Keratinocyte (primary cell): ENCODE data around the gene POLA1. TPM values are rescaled to one million over a fixed set of nuclear protein-coding genes. Genes with fewer than 3 reads are reported as not detected.
"Not testable (repeated sequence)": the region's sequence is repeated elsewhere in the genome, so short reads cannot be mapped to it uniquely, and the experiment has no call there.

Source experiments
- DNase-seq: peaks from one replicate; pipeline ENCODE4 v3.0.0-alpha.2; 2011; ENCODE audit warnings: low read depth, missing footprints, low spot score
- FAIRE-seq: peaks from 2 replicates; lab custom pipeline; 2011; peaks lifted over from hg19 to GRCh38; lab: Jason Lieb, UNC
- H2AFZ ChIP-seq: 2 replicates; pipeline ENCODE4 v1.6.0; 2012; ENCODE audit warnings: low read length, control low read depth, inconsistent platforms; ENCODE audit not compliant: control insufficient read depth
- H3K27ac ChIP-seq: 2 replicates; pipeline ENCODE4 v1.5.1; 2011; ENCODE audit warnings: low read length; ENCODE audit not compliant: control insufficient read depth, insufficient read depth
- H3K27me3 ChIP-seq: 3 replicates; pipeline ENCODE4 v1.6.0; 2011; ENCODE audit warnings: low read length; ENCODE audit not compliant: control insufficient read depth, insufficient read depth; ENCODE audit errors: extremely low read depth
- H3K36me3 ChIP-seq, 2 experiments: 2 replicates in 1 of 2; 3 replicates in 1 of 2; pipeline ENCODE4 v1.5.1; 2011; ENCODE audit warnings: low read length in 2 of 2, mild to moderate bottlenecking in 1 of 2; ENCODE audit not compliant: control insufficient read depth in 2 of 2, insufficient read depth in 2 of 2; ENCODE audit errors: extremely low read depth in 1 of 2
- H3K4me1 ChIP-seq: 3 replicates; pipeline ENCODE4 v1.5.1; 2011; ENCODE audit warnings: low read length; ENCODE audit not compliant: control insufficient read depth, insufficient read depth; ENCODE audit errors: extremely low read depth
- H3K4me2 ChIP-seq: 3 replicates; pipeline ENCODE4 v1.6.0; 2011; ENCODE audit warnings: low read depth, low read length; ENCODE audit not compliant: control insufficient read depth, insufficient read depth; ENCODE audit errors: extremely low read depth
- H3K4me3 ChIP-seq, 3 experiments: fragments of 200-600 bp in 1 of 3; sonication (generic) in 1 of 3; 2 replicates in 2 of 3; 3 replicates in 1 of 3; pipeline ENCODE4 v1.5.1; 2011 to 2016; ENCODE audit warnings: low read length in 3 of 3, mild to moderate bottlenecking in 3 of 3, control low read depth in 2 of 3, inconsistent platforms in 1 of 3, low read depth in 1 of 3, mixed read lengths in 1 of 3, mixed run types in 1 of 3, moderate library complexity in 1 of 3; ENCODE audit not compliant: control insufficient read depth in 2 of 3, insufficient read depth in 2 of 3; ENCODE audit errors: extremely low read depth in 1 of 3
- H3K79me2 ChIP-seq: 2 replicates; pipeline ENCODE4 v1.6.0; 2012; ENCODE audit warnings: low read length; ENCODE audit not compliant: control insufficient read depth, insufficient read depth
- H3K9ac ChIP-seq: 3 replicates; pipeline ENCODE4 v1.6.0; 2011; ENCODE audit warnings: low read length; ENCODE audit not compliant: control insufficient read depth, insufficient read depth; ENCODE audit errors: extremely low read depth
- H3K9me1 ChIP-seq: 3 replicates; pipeline ENCODE4 v1.6.0; 2011; ENCODE audit warnings: low read length; ENCODE audit not compliant: control insufficient read depth, insufficient read depth; ENCODE audit errors: extremely low read depth
- H3K9me3 ChIP-seq: 2 replicates; pipeline ENCODE4 v1.5.1; 2012; ENCODE audit warnings: low read depth, low read length; ENCODE audit not compliant: control insufficient read depth
- H4K20me1 ChIP-seq: 3 replicates; pipeline ENCODE4 v1.6.0; 2011; ENCODE audit warnings: low read length; ENCODE audit not compliant: control insufficient read depth, insufficient read depth; ENCODE audit errors: extremely low read depth
- EZH2 ChIP-seq: IDR thresholded peaks from one replicate; pipeline ENCODE4 v1.6.1; 2012; ENCODE audit warnings: inconsistent platforms, mild to moderate bottlenecking, low read length, moderate library complexity
- dilution Hi-C: fragments of 300-500 bp; cut with MboI; formaldehyde crosslinking; loops from one replicate; pipeline ENCODE4 v1.7.0; 2020; ENCODE audit warnings: low sequenced_read_pairs; ENCODE audit not compliant: extremely low pct_ligation_motif_present
- polyA plus RNA-seq, 5 experiments: library from polyadenylated mRNA; depleted of rRNA in 3 of 5; stranded (reverse) in 3 of 5; stranded (forward) in 1 of 5; unstranded in 1 of 5; fragments of >200 nt; gene quantifications; 1 replicate in 1 of 5; 2 replicates in 3 of 5; 3 replicates in 1 of 5; pipeline versions ENCODE4 v1.2.1 to v1.2.3, GENCODE V29; 2011 to 2012; ENCODE audit warnings: missing spikeins in 2 of 5, low read depth in 1 of 5, low replicate concordance in 1 of 5
- TF ChIP-seq, protein P1 (sequence below), 3 experiments: IDR thresholded peaks in 1 of 3; conservative IDR thresholded peaks in 1 of 3; optimal IDR thresholded peaks in 1 of 3; 2 replicates in 2 of 3; 3 replicates in 1 of 3; pipeline versions ENCODE3 to v1.5.1; 2011; ENCODE audit warnings: low read length in 3 of 3, mild to moderate bottlenecking in 3 of 3, moderate library complexity in 2 of 3, control low read depth in 1 of 3, inconsistent platforms in 1 of 3; ENCODE audit not compliant: insufficient read depth in 2 of 3; ENCODE audit errors: extremely low read depth in 1 of 3

Gene POLA1
- polyA plus RNA-seq, 1 donor (not counting 4 experiments of a cell fraction or from before 2014, with no cell fraction given): 3.9 TPM

DNA sequence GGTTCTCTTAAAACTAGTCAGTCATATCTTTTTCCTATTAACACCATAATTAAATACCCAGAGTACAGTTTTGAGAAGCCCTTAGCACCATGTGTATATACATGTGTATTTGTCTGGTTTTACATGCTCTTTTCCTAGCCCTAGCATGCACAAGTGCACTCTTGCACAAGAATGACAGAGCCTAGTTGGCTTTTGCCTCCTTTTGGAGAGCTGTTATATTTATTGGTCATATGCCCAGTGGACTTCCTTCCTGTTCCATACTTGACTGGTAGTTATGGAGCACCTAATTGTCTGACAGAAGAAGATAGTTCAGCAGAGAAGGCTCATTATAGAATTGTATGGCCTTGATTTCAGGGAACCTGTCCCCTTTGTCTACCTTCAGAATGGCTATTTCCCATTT, 166.4 kb downstream of the POLA1 start:
- TF ChIP-seq, protein P1, sequence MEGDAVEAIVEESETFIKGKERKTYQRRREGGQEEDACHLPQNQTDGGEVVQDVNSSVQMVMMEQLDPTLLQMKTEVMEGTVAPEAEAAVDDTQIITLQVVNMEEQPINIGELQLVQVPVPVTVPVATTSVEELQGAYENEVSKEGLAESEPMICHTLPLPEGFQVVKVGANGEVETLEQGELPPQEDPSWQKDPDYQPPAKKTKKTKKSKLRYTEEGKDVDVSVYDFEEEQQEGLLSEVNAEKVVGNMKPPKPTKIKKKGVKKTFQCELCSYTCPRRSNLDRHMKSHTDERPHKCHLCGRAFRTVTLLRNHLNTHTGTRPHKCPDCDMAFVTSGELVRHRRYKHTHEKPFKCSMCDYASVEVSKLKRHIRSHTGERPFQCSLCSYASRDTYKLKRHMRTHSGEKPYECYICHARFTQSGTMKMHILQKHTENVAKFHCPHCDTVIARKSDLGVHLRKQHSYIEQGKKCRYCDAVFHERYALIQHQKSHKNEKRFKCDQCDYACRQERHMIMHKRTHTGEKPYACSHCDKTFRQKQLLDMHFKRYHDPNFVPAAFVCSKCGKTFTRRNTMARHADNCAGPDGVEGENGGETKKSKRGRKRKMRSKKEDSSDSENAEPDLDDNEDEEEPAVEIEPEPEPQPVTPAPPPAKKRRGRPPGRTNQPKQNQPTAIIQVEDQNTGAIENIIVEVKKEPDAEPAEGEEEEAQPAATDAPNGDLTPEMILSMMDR (optimal IDR thresholded peaks at IDR 0.05 in 1 of 3, IDR thresholded peaks at IDR 0.05 in 1 of 3, conservative IDR thresholded peaks at IDR 0.05 in 1 of 3; ENCODE audit: extremely low read depth in 1 of 3, insufficient read depth in 2 of 3, low read length in 3 of 3): no peak
- TF ChIP-seq EZH2: no peak
- H3K27me3 ChIP-seq: no peaks in the 10 kb centered on the region
- no peaks in the 10 kb centered on the region for H3K9me3 ChIP-seq
- no peaks in the 10 kb centered on the region for H4K20me1 ChIP-seq
- dilution Hi-C loops: no loop called here
- no peak overlapping the region for H3K9ac ChIP-seq
- H3K4me3 ChIP-seq: no peak overlapping the region
- no peaks in the 10 kb centered on the region for H3K9me1 ChIP-seq
- no peak for DNase-seq
- no peak overlapping the region for H2AFZ ChIP-seq
- FAIRE-seq: no peak
- no peak overlapping the region for H3K27ac ChIP-seq
- no peaks in the 10 kb centered on the region for H3K4me1 ChIP-seq
- H3K36me3 ChIP-seq: no peaks in the 10 kb centered on the region
- H3K4me2 ChIP-seq: no peak overlapping the region
- H3K79me2 ChIP-seq: no peaks in the 10 kb centered on the region

DNA sequence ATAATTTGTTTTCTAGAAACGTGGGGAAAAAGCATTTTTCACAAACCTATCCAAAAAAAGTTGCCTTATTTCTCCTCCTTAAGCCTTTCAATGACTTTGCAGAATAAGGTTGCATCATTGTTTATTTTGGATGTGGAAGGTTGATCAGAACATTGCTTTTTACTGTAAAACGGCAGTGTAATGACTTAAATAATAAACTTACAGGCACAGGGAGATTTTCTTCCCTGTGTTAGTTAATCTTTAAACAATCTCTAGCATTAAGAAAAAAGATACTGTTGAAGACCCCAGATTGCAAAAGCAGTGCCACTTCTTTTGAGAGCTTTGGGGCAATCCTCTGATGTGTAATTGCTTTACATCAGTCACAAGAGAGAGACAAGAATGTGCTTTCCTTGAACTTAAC, 168.6 kb downstream of the POLA1 start:
- Histone ChIP-seq H2AFZ (no peak overlapping the region), H3K27ac (no peak overlapping the region), H3K9ac (no peak overlapping the region), H3K4me3 (no peak overlapping the region), H3K36me3 (no peaks in the 10 kb centered on the region), H3K4me1 (no peaks in the 10 kb centered on the region), H3K79me2 (no peaks in the 10 kb centered on the region), H3K4me2 (no peak overlapping the region), H3K9me1 (no peaks in the 10 kb centered on the region), H4K20me1 (no peaks in the 10 kb centered on the region), H3K9me3 (no peaks in the 10 kb centered on the region), H3K27me3 (no peaks in the 10 kb centered on the region)
- FAIRE-seq: no peak
- no peak for DNase-seq
- no peak for TF ChIP-seq EZH2
- TF ChIP-seq, protein P1 (optimal IDR thresholded peaks at IDR 0.05 in 1 of 3, IDR thresholded peaks at IDR 0.05 in 1 of 3, conservative IDR thresholded peaks at IDR 0.05 in 1 of 3; ENCODE audit: extremely low read depth in 1 of 3, insufficient read depth in 2 of 3, low read length in 3 of 3): no peak
- dilution Hi-C loops: no loop called here

DNA sequence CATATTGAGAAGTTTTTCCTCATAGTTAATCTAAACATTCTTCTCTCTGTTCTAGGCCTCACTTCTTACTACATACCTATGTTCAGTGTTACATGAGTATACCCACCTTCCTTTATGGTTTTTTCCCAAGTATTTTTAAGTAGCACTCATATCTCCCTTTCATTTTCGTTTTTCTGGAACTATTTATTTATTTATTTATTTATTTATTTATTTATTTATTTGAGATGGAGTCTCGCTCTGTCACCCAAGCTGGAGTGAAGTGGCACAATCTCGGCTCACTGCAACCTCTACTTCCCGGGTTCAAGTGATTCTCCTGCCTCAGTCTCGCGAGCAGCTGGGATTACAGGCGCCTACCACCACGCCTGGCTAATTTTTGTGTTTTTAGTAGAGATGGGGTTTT, 170.1 kb downstream of the POLA1 start:
- dilution Hi-C loops, H3K36me3 ChIP-seq, H2AFZ ChIP-seq: not testable (repeated sequence)

More for the DNA sequence above, 170.1 kb downstream of the POLA1 start:
- H3K79me2 ChIP-seq, H4K20me1 ChIP-seq, H3K4me2 ChIP-seq, H3K27ac ChIP-seq, H3K4me3 ChIP-seq, FAIRE-seq, H3K4me1 ChIP-seq, H3K9me1 ChIP-seq, DNase-seq, H3K9ac ChIP-seq, H3K9me3 ChIP-seq, H3K27me3 ChIP-seq: not testable (repeated sequence)
